Measurements from ENCODE around the gene COL4A6. TPM values are rescaled to one million over a fixed set of nuclear protein-coding genes. Genes with fewer than 3 reads are reported as not detected.

The COL4A6 gene
- total RNA-seq, 1 donor from 2014 or later, result 4.1 TPM

DNA sequence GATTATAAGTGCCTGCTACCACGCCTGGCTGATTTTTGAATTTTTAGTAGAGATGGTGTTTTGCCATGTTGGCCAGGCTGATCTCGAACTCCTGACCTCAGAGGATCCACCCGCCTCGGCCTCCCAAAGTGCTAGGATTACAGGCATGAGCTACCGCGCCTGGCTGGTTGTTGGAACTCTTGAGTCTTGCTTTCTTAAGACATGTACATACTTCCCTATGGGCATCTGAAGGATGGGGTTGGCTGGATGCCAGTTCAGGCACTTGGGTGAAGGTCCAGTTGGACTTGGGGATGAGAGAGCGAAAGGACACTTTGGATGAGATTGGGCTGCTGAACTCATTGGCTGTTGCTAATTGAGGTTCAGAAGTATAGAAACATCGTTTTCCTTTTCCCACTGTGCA is 306.2 kb downstream of the COL4A6 start:
- Mint-ChIP-seq H3K36me3 (ENCODE audit: low read depth) (peaks cover 30% of the 10 kb centered on the region), H3K4me1 (ENCODE audit: low read depth) (no peaks in the 10 kb centered on the region), H3K9me3 (ENCODE audit: low read depth) (no peaks in the 10 kb centered on the region), H3K27me3 (ENCODE audit: low read depth) (no peaks in the 10 kb centered on the region), H3K4me3 (ENCODE audit: unreplicated experiment) (no peak overlapping the region), H3K27ac (ENCODE audit: unreplicated experiment) (no peak overlapping the region)
- DNase-seq (ENCODE audit: low spot score), result no peak
- TF ChIP-seq CTCF (IDR thresholded peaks at IDR 0.05), result no peak

DNA sequence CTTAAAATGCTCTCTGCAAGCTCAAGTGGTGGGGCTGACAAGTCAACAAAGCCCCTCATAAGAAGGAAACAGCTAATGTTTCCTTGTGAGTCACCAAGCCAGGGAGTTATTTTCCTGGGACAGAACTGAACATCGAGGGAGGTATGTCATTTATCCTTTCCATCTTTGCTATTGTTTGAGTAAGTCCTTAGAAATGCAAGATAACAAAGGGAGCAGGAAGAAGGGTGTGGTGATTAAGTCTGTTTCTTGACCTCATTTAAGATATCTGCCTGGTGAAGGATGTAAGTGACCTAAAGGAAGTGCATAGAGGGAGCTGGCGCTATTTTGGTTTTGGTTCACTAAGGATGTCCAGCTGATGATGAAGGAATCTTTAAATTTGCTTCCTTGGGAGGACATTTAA is 306.8 kb downstream of the COL4A6 start:
- no peaks in the 10 kb centered on the region for H3K9me3 Mint-ChIP-seq (ENCODE audit: low read depth)
- H3K4me3 Mint-ChIP-seq (ENCODE audit: unreplicated experiment), result no peak overlapping the region

DNA sequence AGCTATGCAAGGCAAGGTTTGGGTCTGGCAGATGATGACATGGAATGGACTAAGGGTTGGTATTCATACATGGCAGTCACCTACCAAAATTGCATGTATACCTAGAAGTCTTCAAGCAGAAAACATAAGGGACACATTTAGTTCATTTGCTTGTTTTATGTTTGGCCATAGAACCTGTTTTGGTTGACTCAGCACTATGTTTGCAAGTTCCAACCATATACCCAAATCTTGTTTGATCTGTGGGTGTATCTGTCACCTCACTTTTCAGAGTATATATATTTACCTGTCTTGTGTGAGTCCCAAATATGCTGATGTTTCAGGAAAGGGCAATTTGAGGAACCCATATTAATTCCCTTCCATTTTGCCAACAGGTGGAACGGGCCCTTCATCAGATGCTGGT is 307.3 kb downstream of the COL4A6 start:
- H3K27ac Mint-ChIP-seq (ENCODE audit: unreplicated experiment), result no peak overlapping the region
- no peaks in the 10 kb centered on the region for H3K27me3 Mint-ChIP-seq (ENCODE audit: low read depth)
- H3K4me3 Mint-ChIP-seq (ENCODE audit: unreplicated experiment), result no peak overlapping the region
- DNase-seq (ENCODE audit: low spot score), result no peak
- H3K36me3 Mint-ChIP-seq (ENCODE audit: low read depth), result peaks cover 32% of the 10 kb centered on the region
- no peaks in the 10 kb centered on the region for H3K4me1 Mint-ChIP-seq (ENCODE audit: low read depth)
- TF ChIP-seq CTCF (IDR thresholded peaks at IDR 0.05), result no peak
- H3K9me3 Mint-ChIP-seq (ENCODE audit: low read depth), result no peaks in the 10 kb centered on the region

More for the DNA sequence above, 306.8 kb downstream of the COL4A6 start:
- TF ChIP-seq CTCF (IDR thresholded peaks at IDR 0.05), result no peak
- Mint-ChIP-seq H3K4me1 (ENCODE audit: low read depth) (no peaks in the 10 kb centered on the region), H3K27me3 (ENCODE audit: low read depth) (no peaks in the 10 kb centered on the region), H3K27ac (ENCODE audit: unreplicated experiment) (no peak overlapping the region), H3K36me3 (ENCODE audit: low read depth) (peaks cover 31% of the 10 kb centered on the region)
- DNase-seq (ENCODE audit: low spot score), result no peak

- Mint-ChIP-seq H3K36me3 (ENCODE audit: low read depth) (peaks cover 16% of the 10 kb centered on the region), H3K4me1 (ENCODE audit: low read depth) (peaks cover 18% of the 10 kb centered on the region), H3K9me3 (ENCODE audit: low read depth) (no peaks in the 10 kb centered on the region), H3K27me3 (ENCODE audit: low read depth) (no peaks in the 10 kb centered on the region), H3K4me3 (ENCODE audit: unreplicated experiment) (no peak overlapping the region), H3K27ac (ENCODE audit: unreplicated experiment) (no peak overlapping the region)
- no peak for TF ChIP-seq CTCF (IDR thresholded peaks at IDR 0.05)
- no peak for DNase-seq (ENCODE audit: low spot score)
Observed at GRCh38 chrX:108127152-108127551, 311.1 kb downstream of the COL4A6 start.

DNA sequence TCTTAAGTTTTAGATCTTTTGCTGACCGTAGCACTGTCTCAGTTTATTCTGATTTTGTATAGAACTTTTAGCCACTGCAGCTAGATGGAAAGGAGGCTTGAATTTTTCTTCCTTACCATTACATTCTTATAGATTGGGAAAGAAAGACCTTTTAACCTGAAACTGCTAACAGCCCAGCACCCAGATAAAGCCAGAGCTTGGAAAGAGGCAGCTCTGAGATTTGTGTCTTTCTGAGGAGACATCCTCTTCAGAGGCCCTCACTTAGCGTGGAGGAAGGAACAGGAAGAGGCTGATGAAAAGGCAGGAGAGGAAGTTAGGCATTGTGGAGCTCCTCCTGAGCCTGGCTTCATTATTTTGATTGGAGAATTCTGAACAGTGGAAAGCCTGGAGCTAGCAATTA is 311.6 kb downstream of the COL4A6 start:
- peaks cover 13% of the 10 kb centered on the region for H3K36me3 Mint-ChIP-seq (ENCODE audit: low read depth)
- no peaks in the 10 kb centered on the region for H3K9me3 Mint-ChIP-seq (ENCODE audit: low read depth)
- no peaks in the 10 kb centered on the region for H3K27me3 Mint-ChIP-seq (ENCODE audit: low read depth)
- H3K4me1 Mint-ChIP-seq (ENCODE audit: low read depth), result peaks cover 21% of the 10 kb centered on the region
- H3K27ac Mint-ChIP-seq (ENCODE audit: unreplicated experiment), result no peak overlapping the region
- H3K4me3 Mint-ChIP-seq (ENCODE audit: unreplicated experiment), result no peak overlapping the region
- DNase-seq (ENCODE audit: low spot score), result no peak
- TF ChIP-seq CTCF (IDR thresholded peaks at IDR 0.05), result no peak
